Spleen (tissue), 11 donors: ENCODE data around the gene CCDC13. TPM values are rescaled to one million over a fixed set of nuclear protein-coding genes. Genes with fewer than 3 reads are reported as not detected.

Experiments used
- DNase-seq: peaks from one replicate; pipeline ENCODE4 v3.0.0-alpha.2; 2020
- H3K27ac ChIP-seq, 8 donors: fragments of 200-600 bp; sonication (generic) in 7 of 8; 1 replicate in 4 of 8; 2 replicates in 4 of 8; pipeline versions ENCODE4 v1.5.0 to v1.8.0; 2016 to 2021; ENCODE audit warnings: inconsistent platforms in 4 of 8, mild to moderate bottlenecking in 4 of 8, moderate library complexity in 1 of 8
- H3K27me3 ChIP-seq, 7 donors: fragments of 200-600 bp; sonication (generic) in 6 of 7; replicated peaks in 1 of 7; 1 replicate in 4 of 7; 2 replicates in 3 of 7; pipeline versions ENCODE4 v1.5.0 to v1.8.0; 2016 to 2021; ENCODE audit warnings: inconsistent platforms in 3 of 7, mild to moderate bottlenecking in 1 of 7
- H3K36me3 ChIP-seq, 6 donors: fragments of 200-600 bp; sonication (generic) in 5 of 6; 1 replicate in 4 of 6; 2 replicates in 2 of 6; pipeline versions ENCODE4 v1.5.0 to v1.8.0; 2016 to 2021; ENCODE audit warnings: inconsistent platforms in 2 of 6
- H3K4me1 ChIP-seq, 6 donors: fragments of 200-600 bp; sonication (generic) in 5 of 6; 1 replicate in 3 of 6; 2 replicates in 3 of 6; pipeline versions ENCODE4 v1.5.0 to v1.8.0; 2016 to 2021; ENCODE audit warnings: inconsistent platforms in 3 of 6
- H3K4me3 ChIP-seq, 8 donors: fragments of 200-600 bp; sonication (generic) in 7 of 8; 1 replicate in 4 of 8; 2 replicates in 4 of 8; pipeline versions ENCODE4 v1.5.0 to v1.8.0; 2016 to 2021; ENCODE audit warnings: inconsistent platforms in 4 of 8, mild to moderate bottlenecking in 4 of 8, moderate library complexity in 2 of 8
- H3K9me3 ChIP-seq, 8 donors: fragments of 200-600 bp; sonication (generic) in 7 of 8; 1 replicate in 4 of 8; 2 replicates in 4 of 8; pipeline versions ENCODE4 v1.5.0 to v1.8.0; 2016 to 2021; ENCODE audit warnings: inconsistent platforms in 4 of 8
- CTCF ChIP-seq, 11 experiments: fragments of 200-600 bp in 7 of 11; fragments of 450-650 bp in 4 of 11; sonication (generic) in 4 of 11; IDR thresholded peaks in 8 of 11; conservative IDR thresholded peaks in 3 of 11; 1 replicate in 7 of 11; 2 replicates in 4 of 11; pipeline versions ENCODE4 v1.4.0 to v1.8.0; 2016 to 2021; ENCODE audit warnings: antibody characterized with exemption in 11 of 11, inconsistent platforms in 4 of 11, mild to moderate bottlenecking in 1 of 11
- POLR2A ChIP-seq, 3 donors: fragments of 450-650 bp; IDR thresholded peaks; one replicate each; pipeline ENCODE4 v1.5.1; 2017; ENCODE audit warnings: antibody characterized with exemption in 3 of 3, mild to moderate bottlenecking in 1 of 3
- POLR2AphosphoS5 ChIP-seq, 3 donors: sonication (generic); formaldehyde crosslinking; IDR thresholded peaks; one replicate each; pipeline ENCODE4 v1.5.1; 2017; ENCODE audit warnings: antibody characterized with exemption in 3 of 3
- WGBS, 5 donors: extraction: QIAGEN DNeasy Blood & Tissue Kit in 3 of 5; methylation state at CpG; one replicate each; pipeline versions ENCODE4 v1.1.5 to v1.1.7; 2013 to 2018; 5-methylcytosine and 5-hydroxymethylcytosine counted together
- intact Hi-C: fragments of 100-400 bp; cut with DNase I; formaldehyde crosslinking; loops from one replicate; pipeline ENCODE4 v1.15.0; 2023; ENCODE audit warnings: low total_unique reads
- polyA plus RNA-seq, 3 donors: library from polyadenylated mRNA; stranded (reverse); fragments of 200-250 nt; gene quantifications; one replicate each; pipeline ENCODE4 v1.2.1, GENCODE V29; 2013
- total RNA-seq, 7 donors: library from RNA; depleted of rRNA in 3 of 7; stranded (reverse); fragments of >200 nt in 3 of 7; fragmentation: NEBNext Ultra II Directional in 4 of 7; extraction: Animal tissue kit (Norgen Biotek cat#: 25700) in 4 of 7; gene quantifications; one replicate each; pipeline versions ENCODE4 v1.1.0 to v1.2.1, GENCODE V29; 2016 to 2021
- donor health status: healthy with polysubstance abuse.
- donor health status: DM: no; HTN: no; CAD: no; lungs with moderate emphysema.
- donor health status: DM: no; HTN: no; CAD: no.
- donor health status: Bipolar disorder and iron deficiency.
- donor health status: healthy.
- donor health status: DM: no; HTN: no; CAD: no.
- donor health status: DM: yes; HTN: yes; CAD: no.

The CCDC13 gene
- total and polyA plus RNA-seq, 10 donors, result 0.51 to 3.7 (median 1.0) TPM

DNA sequence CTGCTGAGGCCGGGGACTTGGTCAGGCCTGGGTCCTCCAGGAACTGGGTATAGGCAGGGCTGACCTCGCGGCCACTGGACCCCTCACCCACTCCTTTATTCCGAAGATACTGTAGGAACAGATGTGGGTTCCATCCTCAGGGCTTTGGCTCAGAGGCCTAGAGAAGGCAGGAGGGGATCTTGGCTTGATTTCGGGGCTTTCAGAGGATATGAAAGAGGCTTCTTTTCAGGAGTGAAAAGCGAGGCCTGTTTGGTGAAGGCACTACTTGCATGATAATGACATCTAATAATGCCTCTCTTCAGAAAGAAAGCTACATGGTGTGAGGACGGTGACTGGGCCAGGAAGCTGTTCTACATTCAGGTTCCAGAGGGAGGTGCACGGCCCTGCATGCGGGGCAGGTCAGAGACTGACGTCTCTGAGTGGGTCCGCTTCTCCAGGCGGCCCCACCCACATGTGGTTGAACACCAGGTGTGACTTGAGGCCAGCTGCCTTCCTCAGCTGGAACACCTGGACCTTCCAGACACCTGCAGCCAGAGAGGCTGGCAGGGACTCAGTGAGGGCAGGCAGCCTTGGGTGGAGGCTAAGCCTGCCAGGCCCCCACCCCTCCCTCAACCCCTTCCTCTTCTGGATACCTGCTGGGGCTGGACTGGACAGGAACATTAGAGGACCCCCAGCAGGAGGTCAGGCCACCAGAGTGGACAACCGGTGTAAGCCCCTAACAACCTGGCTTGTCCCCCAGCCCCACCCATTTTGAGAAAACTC is 39.4 kb downstream of the CCDC13 start:
- no peak for DNase-seq
- Histone ChIP-seq H3K4me3 (no peak overlapping the region), H3K27ac (no peak overlapping the region), H3K27me3 (no peaks in the 10 kb centered on the region), H3K4me1 (no peaks in the 10 kb centered on the region), H3K36me3 (no peaks in the 10 kb centered on the region), H3K9me3 (no peaks in the 10 kb centered on the region)
- 83 to 90% (median 85%) methylated on average over 13 of the region's 13 CpGs for WGBS, 5 donors
- no peak for TF ChIP-seq POLR2A (IDR thresholded peaks at IDR 0.05)
- no peak for TF ChIP-seq POLR2AphosphoS5 (IDR thresholded peaks at IDR 0.05)
- TF ChIP-seq CTCF (IDR thresholded peaks at IDR 0.05 in 8 of 11, conservative IDR thresholded peaks at IDR 0.05 in 3 of 11), result no peak
- intact Hi-C loops, result no loop called here

GRCh38 chr3:42732829-42733459 is 40.1 kb downstream of the CCDC13 start:
- no peaks in the 10 kb centered on the region for H3K36me3 ChIP-seq
- no peak for DNase-seq
- H3K9me3 ChIP-seq, result no peaks in the 10 kb centered on the region
- WGBS, 5 donors, result 82 to 88% (median 86%) methylated on average over 9 of the region's 9 CpGs
- no peak overlapping the region for H3K27ac ChIP-seq
- intact Hi-C loops, result no loop called here
- H3K4me3 ChIP-seq, result no peak overlapping the region
- H3K27me3 ChIP-seq, result no peaks in the 10 kb centered on the region
- no peak for TF ChIP-seq POLR2A (IDR thresholded peaks at IDR 0.05)
- TF ChIP-seq CTCF (IDR thresholded peaks at IDR 0.05 in 8 of 11, conservative IDR thresholded peaks at IDR 0.05 in 3 of 11), result no peak
- no peaks in the 10 kb centered on the region for H3K4me1 ChIP-seq

DNA sequence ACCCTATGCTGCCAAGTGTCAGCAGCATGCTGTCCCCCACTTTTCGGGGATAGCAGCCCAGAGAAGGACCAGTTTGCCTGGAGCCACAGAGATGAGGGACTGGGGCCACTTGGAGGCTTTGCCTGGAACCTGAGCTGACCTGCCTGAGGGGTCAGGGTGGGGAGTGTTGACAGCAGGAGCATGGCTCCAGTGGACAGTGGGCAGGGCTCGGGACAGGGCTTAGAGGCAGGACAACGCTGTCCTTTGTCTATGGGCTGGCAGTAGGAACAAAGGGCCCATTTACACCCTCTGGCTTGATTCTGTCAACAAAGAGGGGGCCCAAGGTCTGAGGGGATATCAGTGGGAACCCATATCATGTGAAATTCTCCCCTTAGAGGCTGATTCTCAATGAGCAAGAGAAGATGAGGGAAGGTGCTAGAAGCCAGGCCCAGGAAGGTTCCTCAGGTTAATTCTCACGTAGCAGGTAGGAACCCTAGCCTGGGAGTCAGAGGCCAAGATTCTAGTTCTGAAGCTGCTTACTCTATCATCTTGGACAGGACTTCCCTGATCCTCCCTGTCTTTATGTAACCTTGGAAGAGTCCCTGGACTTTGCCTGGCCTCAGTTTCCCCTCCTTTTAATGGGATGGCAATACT is 40.7 kb downstream of the CCDC13 start:
- H3K4me3 ChIP-seq, result no peak overlapping the region
- intact Hi-C loops, result no loop called here
- no peaks in the 10 kb centered on the region for H3K36me3 ChIP-seq
- no peaks in the 10 kb centered on the region for H3K4me1 ChIP-seq
- H3K9me3 ChIP-seq, result no peaks in the 10 kb centered on the region
- 59 to 88% (median 80%) methylated on average over 4 of the region's 4 CpGs for WGBS, 5 donors
- no peak for DNase-seq
- TF ChIP-seq CTCF (IDR thresholded peaks at IDR 0.05 in 8 of 11, conservative IDR thresholded peaks at IDR 0.05 in 3 of 11) (no peak), POLR2AphosphoS5 (IDR thresholded peaks at IDR 0.05) (no peak), POLR2A (IDR thresholded peaks at IDR 0.05) (no peak)
- H3K27ac ChIP-seq, result no peak overlapping the region
- no peaks in the 10 kb centered on the region for H3K27me3 ChIP-seq
